ENCODE results near the gene FXYD6.

- no peak for TF ChIP-seq SUZ12 (IDR thresholded peaks at IDR 0.05; ENCODE audit: extremely low read depth, insufficient read depth, insufficient read length)
- TF ChIP-seq ZNF274 (IDR thresholded peaks at IDR 0.05; ENCODE audit: low read depth, low read length) = no peak
Measured at GRCh38 chr11:117871160-117871559, 5.3 kb downstream of the FXYD6 start.
